HG03159 (cell line): Measurements from ENCODE around the gene FAM13A.

ENCODE experiments used
- ATAC-seq: cut with Tn5 transposase; IDR thresholded peaks from one replicate; pipeline ENCODE4 v1.9.1; 2021; ENCODE audit warnings: mild to moderate bottlenecking, moderate library complexity; ENCODE audit not compliant: unreplicated experiment

FAM13A gene

DNA sequence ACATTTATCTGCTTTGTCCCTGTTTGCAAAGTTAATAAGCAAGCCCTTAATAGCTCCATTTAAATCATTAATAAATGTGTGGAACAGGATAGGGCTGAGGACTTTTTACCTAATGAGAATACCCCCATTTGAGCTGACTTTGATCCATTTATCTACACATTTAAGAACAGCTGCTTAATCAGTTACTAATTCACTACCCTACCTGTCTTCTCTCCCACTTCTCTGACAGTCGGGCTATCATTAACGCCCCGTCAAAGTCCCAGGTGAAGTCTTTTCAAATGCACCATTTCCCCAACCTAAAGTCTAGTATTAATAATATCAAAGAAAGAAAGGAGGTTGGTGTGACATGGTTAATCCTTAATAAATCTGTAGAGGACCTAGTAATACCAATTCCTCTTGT is 302.2 kb downstream of the FAM13A start:
- no peak for ATAC-seq

DNA sequence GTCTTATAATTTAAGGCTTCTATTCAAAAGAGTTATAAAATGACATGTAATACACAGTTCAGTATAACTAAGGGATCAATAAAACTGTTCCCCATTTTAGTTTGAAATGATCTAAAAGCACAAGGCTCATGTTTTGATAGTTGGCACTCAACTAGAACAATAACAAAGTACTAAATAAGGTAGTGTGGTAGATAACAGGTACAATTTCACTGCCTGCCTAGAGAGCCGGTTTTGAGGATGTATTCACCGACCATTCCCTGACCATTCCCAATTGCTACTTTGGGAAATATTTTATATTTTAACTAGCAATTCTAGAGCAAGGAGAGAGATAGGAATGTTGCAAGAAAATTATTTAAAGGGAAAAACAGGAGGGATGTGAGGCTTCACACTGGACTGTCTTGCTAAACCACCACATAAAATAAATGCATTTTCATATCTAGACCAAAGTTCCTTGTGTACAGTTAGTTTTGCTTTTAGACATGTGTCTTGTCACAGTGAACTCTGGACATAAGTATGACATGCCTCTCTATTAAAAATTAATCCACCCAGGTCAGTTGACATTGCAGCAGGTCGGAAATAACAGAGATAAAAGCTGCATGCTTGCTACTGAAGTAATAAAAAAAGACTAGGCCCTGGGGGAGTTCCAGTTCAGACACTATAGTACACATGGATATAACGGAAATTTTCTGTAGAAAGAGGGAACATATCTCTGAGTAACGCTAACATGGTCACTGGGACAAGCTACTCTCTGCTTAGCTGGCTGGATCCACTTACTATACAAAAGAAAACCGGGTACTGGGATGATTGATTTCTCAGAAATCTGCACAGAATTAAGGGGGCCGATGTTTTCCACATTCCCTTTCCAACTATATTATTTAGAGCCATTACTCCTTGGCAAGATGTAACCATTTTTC is 303.1 kb downstream of the FAM13A start:
- ATAC-seq = peak; percentile 46

DNA sequence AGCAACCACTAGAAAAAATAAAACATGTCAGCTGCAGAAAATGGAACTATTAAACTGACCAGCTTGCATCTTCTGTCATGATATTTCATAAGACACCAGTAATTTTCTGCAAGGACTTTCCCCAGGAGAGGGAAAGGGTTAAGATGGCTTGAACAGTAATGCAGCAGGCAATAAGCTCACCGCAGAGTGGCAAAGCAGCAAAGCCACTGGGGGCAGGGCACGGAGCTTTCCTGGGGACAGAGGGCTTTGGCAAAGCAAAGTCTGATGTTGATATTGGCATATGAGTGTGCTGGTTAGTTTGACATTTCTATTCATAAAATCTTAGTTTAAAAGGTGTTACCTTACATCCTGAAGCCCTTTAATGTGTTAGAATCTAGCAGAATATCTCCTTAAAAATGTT is 304.2 kb downstream of the FAM13A start:
- ATAC-seq = no peak

DNA sequence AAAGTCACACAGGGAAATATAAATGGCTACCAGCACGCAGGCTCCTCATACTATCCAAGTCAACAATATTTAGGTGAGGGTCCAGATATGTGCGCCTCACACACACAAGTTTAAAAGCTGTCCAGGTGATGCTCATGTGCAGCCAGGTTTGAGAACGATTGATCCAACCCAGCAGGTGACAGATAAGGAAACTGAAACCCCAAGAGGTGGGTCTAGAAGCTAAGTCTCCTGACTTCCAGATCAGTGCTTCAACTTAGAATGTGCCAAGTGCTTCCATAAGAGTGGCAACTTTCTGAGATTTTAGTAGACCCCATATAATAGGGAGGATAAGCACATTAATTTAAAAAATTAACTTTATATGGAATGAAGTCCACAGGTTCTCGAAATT is 304.9 kb downstream of the FAM13A start:
- peak; percentile 51 for ATAC-seq

DNA sequence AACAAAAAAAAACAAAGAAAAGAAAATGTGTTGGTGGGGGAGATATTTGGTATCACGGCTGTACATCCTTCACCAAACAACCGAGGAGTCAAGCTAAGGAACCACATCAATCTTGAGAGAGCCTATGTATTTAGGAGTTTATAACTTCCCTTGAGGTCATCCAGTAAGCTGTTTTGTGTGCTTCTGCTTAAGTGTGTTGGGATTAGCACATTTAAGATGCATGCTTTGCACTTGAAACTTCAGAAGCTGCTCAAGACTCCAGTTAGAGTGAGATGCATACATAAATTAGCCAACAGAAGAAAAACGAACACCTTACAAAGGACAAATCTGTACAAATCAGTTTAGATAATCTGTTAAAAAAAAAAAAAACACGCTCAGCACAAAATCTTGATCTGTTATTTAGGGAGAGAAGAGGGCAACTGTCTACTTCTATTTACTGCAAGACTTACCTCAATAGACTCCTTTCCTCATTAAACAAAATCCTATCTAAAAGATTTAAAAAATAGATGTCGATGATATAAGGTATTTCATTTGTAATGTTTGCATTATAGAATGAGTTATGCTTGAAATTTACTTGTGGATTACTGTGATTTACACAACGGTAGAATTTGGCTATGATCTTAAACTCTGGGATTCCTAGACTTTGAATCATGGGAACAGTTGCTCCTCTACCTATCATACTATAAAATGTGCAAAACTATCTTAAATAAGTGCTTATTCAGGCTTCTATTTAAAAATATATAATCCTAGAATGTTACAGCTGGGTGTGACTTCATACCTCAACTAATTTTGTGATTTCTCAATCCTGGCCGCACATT is 305.5 kb downstream of the FAM13A start:
- ATAC-seq = no peak

DNA sequence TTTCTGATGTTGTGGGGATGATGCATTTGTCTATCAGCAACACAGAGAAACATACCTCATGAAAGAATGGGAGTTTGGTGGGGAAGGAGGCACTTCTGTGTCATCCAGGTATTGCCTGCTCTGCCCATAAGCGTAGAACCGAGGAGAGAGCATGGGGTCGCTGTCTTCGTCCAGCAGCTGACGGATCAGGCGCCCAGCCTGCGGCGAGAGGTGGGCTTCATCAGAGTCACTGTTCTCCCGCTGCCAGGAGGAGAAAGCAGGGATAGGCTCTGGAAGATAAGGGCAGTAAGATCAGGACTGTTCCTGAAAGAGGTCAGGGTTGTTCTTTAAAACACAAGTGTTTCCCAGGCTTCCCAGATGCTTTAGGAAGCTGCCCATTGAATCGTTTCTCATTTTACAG is 306.6 kb downstream of the FAM13A start:
- no peak for ATAC-seq

DNA sequence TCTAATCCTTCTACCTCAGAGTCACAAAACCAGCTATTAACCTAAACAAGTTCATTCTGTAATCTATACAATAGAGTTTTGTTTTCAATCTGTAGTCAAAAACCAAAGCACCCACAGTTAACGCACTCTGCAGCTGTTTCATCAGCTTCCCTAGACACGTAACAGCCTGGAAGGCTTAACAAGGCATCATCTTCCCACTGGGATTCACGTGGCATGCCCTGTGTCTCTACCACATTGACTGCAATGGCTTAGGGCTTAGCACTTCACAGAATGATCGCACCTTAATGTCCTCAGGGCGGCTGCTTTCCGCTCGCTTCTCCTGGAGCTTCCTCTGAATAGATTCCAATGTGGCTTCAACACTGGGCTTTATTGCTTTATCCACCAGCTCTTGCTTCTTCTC is 309.6 kb downstream of the FAM13A start:
- ATAC-seq = no peak

DNA sequence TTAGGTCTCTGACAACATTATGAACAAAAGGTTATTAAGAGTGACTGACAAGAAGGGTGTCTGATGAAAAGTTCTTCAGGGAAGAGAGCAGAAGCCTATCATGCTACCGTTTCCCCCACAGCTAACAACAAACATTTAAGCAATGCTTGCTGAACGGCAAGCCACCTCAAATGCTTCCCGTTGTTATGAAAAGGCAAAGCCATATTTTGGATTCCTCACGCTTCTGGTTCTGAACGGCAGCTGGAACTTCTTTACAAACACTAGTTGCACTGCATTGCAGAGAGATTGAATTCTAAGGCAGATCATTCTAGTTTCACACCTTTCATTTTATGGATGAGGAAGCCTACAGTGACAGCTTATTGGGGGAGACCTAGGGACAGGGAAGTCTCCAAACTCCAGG is 310.8 kb downstream of the FAM13A start:
- no peak for ATAC-seq

DNA sequence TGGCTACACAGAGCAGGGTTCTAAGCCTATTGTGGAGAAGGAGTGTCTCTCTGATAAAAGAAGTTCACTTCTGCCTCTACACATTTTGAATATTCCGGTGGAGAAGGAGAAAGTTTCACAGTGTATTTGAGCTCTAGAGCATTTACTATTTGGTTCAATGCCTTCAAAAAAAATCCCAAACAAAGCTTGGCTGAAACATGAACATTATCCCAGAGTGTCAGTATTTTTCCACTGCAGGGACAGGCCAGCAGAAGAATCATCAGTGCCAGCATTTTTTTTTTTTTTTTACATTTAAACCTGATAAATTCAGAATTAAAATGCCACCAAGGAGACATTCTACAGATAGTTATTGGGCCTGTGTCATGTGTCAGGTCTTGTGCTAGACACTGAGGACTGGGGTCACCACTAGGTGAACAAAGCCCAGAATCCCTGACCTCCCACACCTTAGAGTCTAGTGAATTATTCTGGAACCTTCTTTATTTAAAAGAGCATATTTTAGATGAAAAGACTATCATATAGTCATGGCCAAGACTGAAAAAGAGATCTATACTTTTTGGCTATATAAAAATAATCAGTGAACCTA is 311.3 kb downstream of the FAM13A start:
- no peak for ATAC-seq

DNA sequence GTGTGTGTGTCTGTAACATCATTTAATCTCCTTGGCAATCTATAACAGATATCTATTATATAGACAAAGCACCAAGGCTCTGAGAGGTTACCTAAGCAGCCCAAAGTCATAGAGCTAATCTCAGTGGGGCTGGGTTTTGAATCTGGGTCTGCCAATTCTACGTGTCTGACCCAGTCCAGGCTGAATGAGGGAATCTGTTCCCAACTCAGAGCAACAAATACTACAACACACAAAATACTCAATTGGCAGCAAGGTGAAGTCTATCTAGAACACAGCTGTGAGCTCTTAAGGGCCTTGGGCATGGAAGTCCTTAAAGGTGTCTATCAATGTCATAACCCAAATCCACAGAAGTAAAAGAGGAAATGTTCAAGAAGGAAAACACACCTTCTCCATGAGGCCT is 311.8 kb downstream of the FAM13A start:
- ATAC-seq = no peak

DNA sequence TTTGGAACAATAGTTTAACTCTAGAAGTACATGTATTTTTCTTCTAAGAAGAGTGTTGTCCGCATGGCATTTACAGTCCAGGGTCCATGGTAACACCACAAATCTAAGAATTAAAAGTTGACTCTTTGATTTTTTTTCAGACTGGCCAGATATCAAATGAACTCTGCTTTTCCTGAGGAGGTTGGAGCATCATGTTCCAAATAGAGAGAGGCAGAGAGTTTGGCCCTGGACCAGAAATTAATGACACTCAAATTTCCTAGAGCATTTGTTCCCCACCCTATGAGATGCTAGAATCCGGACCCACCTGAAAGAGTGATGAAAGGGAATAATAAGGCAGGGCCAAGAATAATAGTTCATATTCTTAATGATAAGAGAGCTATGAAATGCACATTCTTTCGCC is 312.4 kb downstream of the FAM13A start:
- no peak for ATAC-seq

DNA sequence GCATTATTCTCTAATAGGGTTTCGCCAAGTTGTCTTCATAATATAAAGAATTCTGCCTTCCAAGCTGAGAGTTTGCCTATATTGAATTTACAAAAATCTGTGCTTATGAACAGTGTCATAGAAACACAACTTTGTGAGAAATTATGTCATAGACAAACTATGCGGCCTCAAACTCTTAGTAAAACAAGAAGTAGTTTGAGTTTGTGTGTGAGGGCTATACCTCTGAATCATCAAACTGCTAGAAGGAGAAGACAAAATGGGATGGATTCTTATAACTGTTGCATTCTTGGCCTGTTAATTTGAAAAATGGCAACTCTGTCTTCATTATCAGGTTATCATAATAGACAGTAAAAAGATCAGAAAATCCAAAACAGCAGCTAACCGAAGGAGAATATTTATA is 313.3 kb downstream of the FAM13A start:
- ATAC-seq = no peak

DNA sequence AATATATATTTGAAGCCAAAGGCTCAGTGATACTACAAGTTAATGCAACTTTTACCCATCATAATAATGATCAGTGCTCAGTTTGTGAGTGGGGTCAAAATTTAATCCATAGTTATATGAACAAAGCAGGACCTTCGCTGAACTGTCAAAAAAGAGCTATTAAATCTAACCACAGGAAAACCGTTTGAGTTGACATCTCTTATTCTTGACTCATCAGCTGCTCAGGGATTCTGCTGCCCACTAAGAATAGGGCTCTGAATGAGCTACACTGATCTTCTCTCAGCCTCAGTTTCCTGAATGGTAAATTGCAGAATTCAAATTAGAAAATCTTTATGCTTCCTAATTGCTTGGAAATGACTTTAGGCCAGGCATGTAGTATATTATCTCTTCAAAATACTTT is 314.4 kb downstream of the FAM13A start:
- ATAC-seq = no peak

DNA sequence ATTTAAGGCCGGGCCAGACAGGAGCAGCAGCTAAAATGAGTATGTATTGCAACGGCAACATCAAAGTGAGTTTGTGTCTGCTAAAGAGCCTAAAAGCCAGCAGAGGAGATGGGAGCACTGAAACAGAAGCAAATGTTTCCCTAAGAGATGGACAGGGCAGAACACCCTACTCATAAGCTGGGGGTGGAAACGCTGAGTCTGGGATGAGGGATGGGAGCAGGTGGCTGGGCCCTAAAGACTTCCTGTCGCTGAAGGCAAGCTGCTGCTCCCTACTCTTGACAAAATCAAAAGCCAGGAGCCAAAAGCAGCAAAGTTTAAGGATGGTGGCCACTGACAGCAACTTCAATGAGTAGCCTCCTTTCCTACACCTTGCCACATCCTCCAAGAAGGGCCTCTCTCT is 318.8 kb downstream of the FAM13A start:
- ATAC-seq = no peak

DNA sequence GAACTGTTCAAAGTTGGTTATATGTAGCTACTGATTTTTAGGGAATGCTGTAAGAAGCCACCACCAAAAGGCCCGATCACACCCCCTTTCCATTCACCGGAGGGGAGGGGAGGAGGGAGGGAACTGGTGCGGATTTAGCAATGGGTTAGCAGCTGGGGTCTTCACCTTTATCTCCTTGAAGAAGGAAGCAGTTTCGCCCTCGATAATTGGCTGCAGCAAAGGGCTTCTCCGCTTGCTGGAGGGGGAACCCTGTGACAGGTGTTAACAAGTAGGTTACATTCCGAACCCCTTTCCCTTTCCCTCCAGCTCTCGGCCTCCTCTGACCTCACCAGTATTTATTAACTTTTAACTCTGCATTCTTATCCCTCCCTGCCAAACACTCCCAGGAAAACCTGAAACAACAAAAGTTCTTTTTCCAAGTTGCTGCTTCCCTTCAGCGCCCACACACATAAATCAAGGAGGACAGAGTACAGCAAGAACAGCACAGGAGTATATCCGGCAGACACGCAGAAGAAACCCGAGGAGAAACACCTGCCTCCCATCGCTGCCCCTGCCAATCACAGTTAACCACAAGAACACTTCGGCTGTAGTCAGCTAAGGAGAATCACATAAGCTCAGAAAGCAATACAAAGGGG is 319.6 kb downstream of the FAM13A start:
- peak; percentile 90 for ATAC-seq

DNA sequence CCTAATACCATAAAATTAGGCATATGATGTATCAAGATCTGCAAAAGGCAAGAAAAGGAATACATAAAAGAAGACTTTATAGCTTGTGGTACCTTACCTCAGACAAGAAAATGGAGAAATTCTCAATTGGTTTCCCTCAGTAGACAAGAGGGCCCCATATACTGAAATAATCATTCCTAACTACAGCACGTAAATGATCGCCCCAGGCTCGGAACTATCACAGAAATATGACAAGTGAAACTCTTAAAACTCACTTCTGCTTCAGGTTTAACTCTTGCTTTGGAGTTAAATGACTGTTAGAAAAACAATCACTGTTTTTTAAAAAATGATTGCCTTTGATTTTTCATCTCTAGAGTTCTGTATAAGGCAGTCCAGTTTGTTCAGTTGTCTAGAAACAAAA is 320.7 kb downstream of the FAM13A start:
- no peak for ATAC-seq

DNA sequence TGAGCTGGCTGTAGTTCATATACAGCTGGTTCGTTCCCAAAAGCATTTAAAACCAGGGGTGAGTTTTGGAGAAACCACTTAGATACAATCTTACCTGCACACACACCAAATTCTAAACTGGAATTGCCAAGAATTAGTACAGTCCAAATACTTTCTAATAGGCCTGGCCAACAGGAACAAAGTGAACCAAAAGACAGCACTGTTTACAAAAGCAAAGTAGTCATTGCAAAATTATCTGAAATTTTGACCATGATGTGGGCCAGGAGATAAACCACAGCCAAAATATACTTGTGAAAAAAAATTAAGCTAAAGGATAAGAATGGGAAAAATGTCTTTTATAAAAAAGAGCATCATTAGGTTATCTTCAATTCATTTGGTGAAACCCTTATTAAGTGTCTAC is 321.4 kb downstream of the FAM13A start:
- ATAC-seq = no peak

DNA sequence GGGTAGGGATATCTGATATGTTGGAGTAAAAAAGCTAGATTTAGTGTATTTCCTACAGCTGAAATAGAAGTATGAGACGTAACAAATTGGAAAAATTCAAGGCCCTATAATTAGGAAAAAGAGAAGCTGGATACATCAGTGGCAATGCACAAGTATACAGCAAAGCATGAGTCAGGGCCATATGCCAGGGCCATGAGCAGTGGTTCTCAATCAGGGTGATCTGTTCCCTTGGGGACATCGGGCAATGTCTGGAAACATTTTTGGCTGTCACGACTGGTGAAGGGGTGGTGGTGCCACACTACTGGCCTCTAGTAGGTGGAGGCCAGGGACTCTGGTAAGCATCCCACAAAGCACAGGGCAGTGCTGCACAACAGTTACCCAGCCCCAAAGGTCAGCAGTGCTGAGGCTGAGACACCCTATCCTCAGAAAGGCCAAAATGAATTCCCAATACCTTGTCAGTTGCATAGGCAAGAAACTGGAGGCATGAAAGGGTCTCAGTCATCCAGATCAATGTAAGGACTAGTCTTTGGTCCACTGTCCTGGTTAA is 322.5 kb downstream of the FAM13A start:
- no peak for ATAC-seq

DNA sequence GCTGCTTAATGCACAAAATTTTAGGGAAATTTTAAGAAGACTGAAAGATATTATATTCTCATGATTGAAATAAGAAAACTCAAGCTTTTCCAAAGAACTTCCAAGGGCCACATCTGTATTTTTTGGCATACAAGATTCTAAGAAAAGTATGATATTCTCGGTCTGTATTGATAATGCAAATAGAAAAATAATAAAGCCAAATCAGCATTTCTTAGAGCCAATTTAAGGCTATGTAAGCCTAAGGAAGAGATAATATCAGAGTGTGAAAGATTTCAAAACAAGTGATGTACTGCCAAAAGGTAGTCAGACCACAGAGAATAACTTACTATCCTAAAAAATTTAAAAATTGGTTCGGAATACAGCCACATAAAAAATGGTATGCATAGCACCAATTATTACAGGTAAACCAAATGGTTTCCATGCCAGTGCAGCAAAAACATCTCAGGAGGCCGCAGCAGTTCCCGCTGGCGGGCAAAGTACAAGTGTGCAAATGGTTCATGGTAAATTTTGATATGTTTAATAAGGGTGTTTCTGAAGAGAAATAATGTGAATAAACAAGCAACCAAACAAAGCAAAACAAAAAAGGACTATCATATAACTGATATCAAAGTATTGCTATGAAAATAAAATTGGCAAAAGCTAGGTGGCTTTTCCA is 324.1 kb downstream of the FAM13A start:
- no peak for ATAC-seq

DNA sequence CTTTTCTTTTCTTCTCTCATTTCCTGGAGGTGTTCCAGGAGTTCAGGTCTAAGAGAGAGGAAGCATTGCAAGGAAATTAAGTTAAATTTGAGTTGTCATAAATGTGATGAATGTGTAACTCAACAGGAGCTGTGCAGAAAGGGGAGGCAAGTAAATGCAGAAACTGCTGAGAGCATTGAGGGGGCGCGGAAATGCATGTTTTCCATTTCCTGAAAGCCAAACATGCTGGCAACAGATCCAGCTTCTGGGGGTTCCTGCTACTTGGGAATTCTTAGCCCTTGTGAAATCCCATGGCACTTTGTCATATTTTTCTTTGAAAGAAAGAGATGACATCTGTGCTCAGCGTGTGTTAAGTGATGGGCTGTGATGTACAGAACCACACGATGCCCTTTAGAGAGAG is 325.6 kb downstream of the FAM13A start:
- no peak for ATAC-seq

DNA sequence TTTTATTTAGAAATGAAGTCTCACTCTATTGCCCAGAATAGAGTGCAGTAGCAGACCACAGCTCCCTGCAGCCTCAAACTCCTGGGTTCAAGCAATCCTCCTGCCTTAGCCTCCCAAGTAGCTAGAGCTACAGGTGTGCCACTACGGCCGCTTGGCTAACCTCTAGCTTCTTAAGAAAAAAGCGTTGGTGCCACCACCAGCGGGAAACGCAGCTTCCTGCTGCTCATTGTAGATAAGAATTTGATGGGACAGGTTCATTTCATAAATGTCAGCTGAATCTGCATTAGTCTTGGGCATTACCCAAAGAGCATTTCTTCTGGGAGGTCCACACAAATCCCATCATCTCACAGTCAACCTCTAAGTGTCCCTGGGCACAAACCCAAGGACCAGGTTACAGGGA is 326.2 kb downstream of the FAM13A start:
- ATAC-seq = no peak
